Putamen (tissue), 1 donor: ENCODE results near the gene RALGPS1.

ENCODE experiments used
- DNase-seq: peaks from one replicate; pipeline ENCODE4 v3.0.0-alpha.2; 2016; ENCODE audit warnings: low spot score

RALGPS1 gene

GRCh38 chr9:127079446-127080140 is 165.0 kb downstream of the RALGPS1 start:
- DNase-seq = no peak

DNA sequence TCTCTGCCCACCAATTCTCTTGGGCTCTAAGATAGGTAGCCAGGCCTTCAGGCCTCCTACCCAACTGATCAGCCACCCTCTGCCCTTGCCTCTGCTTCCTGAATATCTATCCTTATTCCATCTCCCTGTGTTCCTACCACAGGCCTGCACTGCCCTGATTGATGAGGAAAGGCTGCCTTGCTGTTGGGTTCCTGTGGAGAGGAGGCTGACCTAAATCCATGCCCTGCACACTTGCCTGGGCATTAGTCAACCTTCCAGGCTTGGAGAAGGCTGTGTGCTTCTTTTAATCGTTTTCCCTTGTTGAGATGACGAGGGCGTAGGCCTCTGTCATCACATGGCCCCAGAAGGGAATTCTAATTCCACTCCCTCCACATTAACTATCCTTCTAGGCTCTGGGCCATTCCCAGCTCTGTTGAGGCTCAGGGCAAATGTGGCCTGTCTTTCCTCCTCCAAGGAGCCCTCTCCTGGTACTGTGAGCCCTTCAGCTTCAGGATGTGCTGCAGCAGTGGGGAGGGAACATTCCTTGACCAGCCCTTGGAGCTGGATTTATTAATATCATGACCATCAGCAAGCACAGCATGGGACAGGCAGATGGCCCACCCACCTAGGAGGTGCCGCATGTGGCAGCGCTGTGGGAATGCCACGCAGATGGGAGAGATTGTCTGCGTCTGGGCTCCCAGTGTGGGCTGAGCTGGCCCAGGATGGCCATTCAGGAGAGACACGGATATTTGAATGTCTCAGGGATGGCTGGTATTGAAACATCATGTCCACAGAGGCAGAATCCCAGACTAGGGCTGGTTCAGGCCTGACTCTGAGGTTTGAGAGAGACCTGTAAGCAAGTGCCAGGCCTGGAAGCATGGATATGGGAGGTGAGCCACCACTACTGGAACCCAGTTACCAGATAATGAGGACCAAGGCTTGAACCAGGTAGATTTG is 166.9 kb downstream of the RALGPS1 start:
- DNase-seq = no peak

- DNase-seq = no peak
These were observed 168.8 kb downstream of the RALGPS1 start for GRCh38 chr9:127083138-127083980.

DNA sequence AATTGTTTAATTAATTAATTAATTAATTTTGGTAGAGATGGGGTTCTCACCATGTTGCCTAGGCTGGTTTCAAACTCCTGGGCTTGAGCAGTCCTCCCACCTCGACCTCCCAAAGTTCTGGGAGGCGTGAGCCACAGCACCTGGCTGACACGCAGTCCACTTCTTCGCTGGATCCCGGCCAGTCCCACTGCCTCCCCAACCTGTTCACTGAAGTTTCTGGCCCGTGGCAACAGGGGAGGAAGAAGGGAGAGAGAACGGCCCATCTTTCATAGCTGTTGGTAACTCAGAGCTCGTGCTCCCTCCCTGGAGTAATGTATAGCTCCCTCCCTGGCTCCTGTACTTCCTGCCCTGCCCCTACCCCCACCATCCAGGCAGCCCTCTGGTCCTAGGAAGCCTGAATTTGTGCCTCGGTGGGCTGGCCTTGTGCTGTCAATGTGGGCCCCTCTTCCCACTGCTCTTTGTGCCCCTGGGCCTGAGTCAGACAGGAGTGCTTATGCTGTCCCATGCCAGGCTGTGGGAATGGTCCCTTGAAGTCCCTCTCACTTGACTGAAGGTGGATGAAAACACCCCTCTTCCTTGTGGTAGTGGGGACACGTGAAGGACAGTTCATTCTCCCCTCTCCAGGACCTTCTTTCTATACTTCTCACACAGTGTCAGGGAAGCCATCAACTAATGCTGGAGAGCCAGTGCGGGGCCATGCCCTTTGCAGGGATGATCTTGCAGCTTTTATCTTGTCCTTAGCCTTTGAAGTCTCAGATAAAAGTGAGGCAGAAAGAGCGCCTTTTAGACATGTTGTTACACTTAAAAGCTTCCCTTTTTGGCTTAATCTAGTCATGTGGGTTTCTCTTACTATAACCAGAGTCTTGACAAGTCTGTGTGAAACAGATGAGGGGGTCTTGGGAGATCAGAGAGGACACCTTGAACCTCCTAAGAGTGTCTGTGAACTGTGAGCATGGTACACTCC is 169.8 kb downstream of the RALGPS1 start:
- no peak for DNase-seq

GRCh38 chr9:127085186-127085585 is 170.6 kb downstream of the RALGPS1 start:
- no peak for DNase-seq

DNA sequence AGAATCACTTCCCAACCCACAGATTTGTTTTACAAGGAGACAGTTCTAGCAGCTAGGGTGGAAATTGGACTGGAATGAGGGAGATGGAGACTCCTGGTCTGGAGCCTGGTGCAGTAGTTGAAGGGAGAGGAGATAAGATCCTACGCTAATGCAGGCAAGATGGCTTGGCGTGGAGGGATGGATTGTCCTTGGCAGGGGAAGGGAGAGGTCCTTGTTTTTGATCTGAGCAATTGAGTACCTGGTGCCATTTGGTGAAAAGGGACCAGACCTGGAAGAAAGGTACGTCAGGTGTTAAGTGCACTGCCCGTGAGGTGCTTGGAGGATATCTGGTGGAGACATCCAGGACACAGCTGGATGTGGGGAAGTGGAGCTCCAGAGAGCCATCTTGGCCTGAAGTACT is 172.2 kb downstream of the RALGPS1 start:
- no peak for DNase-seq

GRCh38 chr9:127087411-127087810 is 172.8 kb downstream of the RALGPS1 start:
- DNase-seq = no peak

DNA sequence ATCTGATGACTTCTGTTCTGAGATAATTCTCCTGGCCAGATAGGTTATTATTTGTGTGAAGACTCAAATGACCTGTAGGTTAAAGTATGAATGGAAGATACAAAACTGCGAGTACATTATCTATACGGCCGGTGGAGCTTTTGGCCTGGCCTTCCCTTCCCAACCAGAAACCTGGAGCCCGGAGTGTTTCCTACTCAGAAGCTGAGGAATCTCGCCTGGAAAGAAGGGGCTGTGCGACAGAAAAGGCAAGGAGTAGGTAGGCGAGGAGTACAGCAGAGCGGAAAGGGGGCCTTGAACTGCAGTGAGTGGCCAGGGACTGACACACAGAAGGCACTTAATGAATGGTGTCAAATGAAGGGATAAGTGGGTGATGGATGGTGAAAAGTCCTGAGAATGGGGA is 173.3 kb downstream of the RALGPS1 start:
- DNase-seq = no peak

- DNase-seq = no peak
These were observed 174.4 kb downstream of the RALGPS1 start for GRCh38 chr9:127088724-127089615.

DNA sequence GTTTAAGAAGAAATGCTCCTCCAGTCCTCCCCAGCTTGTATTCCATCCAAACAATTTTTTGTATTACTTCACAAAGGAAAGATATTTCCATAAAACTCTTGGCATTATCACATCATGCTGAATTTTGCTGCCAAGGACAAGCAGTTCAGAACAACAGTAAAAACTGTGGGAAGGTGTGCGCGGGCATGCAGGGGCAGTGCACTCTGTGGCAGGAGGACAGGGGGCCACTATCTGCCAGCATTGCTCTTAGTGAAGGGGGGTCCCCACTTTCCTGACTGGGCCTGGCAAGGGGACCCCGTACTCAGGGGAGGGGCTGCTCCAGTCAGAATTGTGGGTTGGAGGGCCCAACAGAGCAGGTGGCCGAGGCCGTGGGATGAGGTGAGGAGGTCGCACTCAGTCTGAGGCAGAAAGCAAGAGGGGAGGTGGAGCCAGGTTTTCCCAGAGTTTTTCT is 175.1 kb downstream of the RALGPS1 start:
- DNase-seq = no peak

DNA sequence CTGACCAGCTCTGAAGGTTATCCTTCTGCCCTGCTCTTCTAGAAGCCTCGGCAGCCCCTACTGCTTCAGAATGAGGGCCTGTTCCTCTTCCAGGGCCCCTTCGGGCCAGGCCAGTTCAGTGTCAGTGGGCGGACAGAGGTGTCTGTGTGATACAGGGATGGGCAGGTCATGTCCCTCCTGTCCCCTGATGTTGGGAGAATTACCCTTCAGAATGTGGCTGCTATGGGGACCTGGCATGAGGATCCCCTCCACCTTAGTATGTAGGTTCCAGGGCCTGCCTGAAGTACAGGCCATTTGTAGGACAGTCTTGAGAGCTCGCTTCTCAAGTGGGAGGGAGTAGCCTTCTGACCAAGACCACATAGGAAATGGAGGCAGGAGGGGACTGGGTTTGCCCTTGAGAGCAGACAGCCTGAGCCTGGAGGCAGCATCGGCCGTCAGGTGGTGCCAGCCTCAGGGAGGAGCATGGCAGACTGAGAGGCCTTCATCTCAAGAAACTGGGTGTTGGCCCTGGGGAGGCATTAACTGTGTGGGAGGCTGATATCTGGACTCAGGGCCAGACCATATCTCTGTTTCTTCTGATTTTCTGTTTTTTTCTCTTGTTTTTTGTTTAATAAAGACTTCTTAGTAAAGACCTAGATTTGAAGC is 175.9 kb downstream of the RALGPS1 start:
- DNase-seq = no peak

- no peak for DNase-seq
These were observed 176.9 kb downstream of the RALGPS1 start for GRCh38 chr9:127091526-127091925.

DNA sequence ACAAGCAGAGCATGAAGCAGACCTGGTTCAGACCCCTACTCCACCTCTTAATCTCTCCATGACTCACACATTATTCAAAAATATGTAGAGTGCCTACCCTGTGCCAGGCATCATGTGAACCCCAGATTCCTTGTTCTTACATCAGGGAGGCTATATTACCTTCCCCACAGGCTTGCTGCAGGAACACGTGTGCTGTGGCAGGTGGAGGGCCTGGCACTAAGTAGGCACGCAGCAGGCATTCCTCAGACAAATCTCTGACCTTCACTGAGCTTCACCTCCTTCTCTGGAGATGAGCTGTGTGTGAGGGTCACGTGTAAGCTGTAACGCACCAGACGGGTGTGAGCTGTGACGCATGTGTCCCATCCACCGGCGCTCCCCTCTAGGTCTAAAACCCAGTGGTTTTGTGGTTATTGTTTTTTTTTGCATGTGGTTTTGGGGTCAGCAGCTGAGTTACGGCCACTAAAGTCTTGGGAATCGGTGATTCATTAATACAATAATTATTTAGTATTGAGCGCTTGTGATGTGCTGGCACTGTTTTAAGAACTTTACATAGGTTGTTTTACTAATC is 177.5 kb downstream of the RALGPS1 start:
- no peak for DNase-seq

GRCh38 chr9:127093319-127094020 is 178.9 kb downstream of the RALGPS1 start:
- no peak for DNase-seq

DNA sequence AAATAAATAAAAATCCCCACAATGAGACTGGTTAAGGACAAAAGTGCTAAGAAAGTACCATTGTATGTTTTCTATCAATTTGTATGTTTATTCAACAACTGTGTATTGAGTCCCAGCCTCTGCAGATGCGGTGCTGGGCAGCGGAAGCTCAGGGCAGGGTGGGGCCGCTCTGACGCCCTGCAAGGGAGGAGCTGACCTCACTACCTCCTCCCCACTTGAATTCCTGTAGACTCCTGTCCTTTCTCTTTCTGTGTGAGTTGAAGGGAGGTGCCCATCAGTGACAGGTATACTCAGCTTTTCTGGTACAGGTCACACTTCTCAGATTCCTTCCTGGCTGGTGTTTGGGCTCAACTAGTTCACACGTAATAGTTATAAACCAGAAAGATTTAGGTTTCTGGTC is 180.8 kb downstream of the RALGPS1 start:
- DNase-seq = no peak

GRCh38 chr9:127096208-127096607 is 181.6 kb downstream of the RALGPS1 start:
- DNase-seq = peak; percentile 59

GRCh38 chr9:127097683-127098082 is 183.1 kb downstream of the RALGPS1 start:
- no peak for DNase-seq

DNA sequence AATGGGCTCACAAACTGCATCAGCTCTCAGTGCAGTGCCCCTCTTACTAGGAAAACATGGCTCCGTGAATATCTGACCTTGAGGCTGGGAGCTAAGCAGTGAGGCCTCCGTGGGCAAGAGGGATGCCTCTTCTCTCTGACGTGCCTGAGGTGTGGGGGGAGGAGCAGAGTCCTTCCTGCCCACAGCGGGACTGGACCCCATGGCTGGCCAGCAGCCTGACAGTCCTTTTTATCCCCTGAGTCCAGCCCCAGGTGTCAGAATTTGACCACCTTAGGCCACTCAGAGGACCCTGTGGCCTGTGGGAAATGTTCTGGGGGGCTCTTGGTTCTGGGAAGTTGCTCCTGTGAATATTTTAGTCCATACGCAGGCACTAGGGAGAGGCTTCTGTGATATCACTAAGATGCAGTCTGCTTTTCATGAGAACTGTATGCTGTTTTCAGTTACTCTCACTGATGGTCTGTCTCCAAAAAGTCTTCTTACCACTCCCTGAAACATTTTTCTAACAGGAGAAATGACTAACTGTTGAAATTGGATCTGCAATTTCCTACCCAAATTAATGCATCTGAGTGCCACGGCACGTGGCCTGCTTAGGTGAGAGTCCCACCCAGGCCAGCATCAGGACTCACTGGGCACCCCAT is 184.5 kb downstream of the RALGPS1 start:
- no peak for DNase-seq
